H1 (cell line): ENCODE data around the gene CHST8.

Experiments
- BRCA1 ChIP-seq: IDR thresholded peaks from 2 replicates; pipeline ENCODE4 v1.6.1; 2012; ENCODE audit warnings: low read depth, low read length, improper control_type of control experiment
- EP300 ChIP-seq, 2 experiments: IDR thresholded peaks; 1 replicate in 1 of 2; 2 replicates in 1 of 2; pipeline ENCODE4 v1.6.1; 2011 to 2012; ENCODE audit warnings: low read depth in 2 of 2, low read length in 2 of 2, mild to moderate bottlenecking in 2 of 2, borderline replicate concordance in 1 of 2, inconsistent platforms in 1 of 2, moderate library complexity in 1 of 2
- MAFK ChIP-seq: IDR thresholded peaks from 2 replicates; pipeline ENCODE4 v1.6.1; 2012; ENCODE audit warnings: low read depth, mild to moderate bottlenecking, improper control_type of control experiment, low read length
- POLR2A ChIP-seq, 2 experiments: IDR thresholded peaks; 1 replicate in 1 of 2; 2 replicates in 1 of 2; pipeline ENCODE4 v1.6.1; 2011; ENCODE audit warnings: low read depth in 2 of 2, low read length in 2 of 2, mild to moderate bottlenecking in 2 of 2; ENCODE audit errors: control extremely low read depth in 1 of 2
- RNF2 ChIP-seq: fragments of 200-900, 300-1000 bp; sonication (generic); IDR thresholded peaks from 2 replicates; pipeline ENCODE4 v1.7.1; 2016; ENCODE audit warnings: borderline replicate concordance, low read depth, mild to moderate bottlenecking, antibody characterized with exemption, low read length; ENCODE audit not compliant: poor library complexity, severe bottlenecking; ENCODE audit errors: missing control alignments
- SUZ12 ChIP-seq: fragments of 200-600 bp; sonication (generic); IDR thresholded peaks from 2 replicates; pipeline ENCODE4 v1.6.1; 2012; ENCODE audit warnings: mild to moderate bottlenecking, inconsistent platforms, low read length, moderate library complexity, mixed read lengths
- TAF1 ChIP-seq: IDR thresholded peaks from 2 replicates; pipeline ENCODE4 v1.6.1; 2011; ENCODE audit warnings: mild to moderate bottlenecking, low read depth, low read length
- TEAD4 ChIP-seq: IDR thresholded peaks from 2 replicates; pipeline ENCODE4 v1.6.1; 2012; ENCODE audit warnings: low read depth, low read length, inconsistent platforms, mixed read lengths
- TF ChIP-seq, protein P1 (sequence below), 3 experiments: IDR thresholded peaks; 1 replicate in 2 of 3; 2 replicates in 1 of 3; pipeline versions ENCODE4 v1.5.1 to v1.6.1; 2011; ENCODE audit warnings: low read length in 3 of 3, mild to moderate bottlenecking in 3 of 3, inconsistent platforms in 2 of 3, low read depth in 1 of 3, moderate library complexity in 1 of 3; ENCODE audit not compliant: insufficient read depth in 1 of 3; ENCODE audit errors: control extremely low read depth in 1 of 3
- TF ChIP-seq, protein P2 (sequence below): IDR thresholded peaks from 2 replicates; pipeline ENCODE4 v1.6.1; 2012; ENCODE audit warnings: inconsistent platforms

DNA sequence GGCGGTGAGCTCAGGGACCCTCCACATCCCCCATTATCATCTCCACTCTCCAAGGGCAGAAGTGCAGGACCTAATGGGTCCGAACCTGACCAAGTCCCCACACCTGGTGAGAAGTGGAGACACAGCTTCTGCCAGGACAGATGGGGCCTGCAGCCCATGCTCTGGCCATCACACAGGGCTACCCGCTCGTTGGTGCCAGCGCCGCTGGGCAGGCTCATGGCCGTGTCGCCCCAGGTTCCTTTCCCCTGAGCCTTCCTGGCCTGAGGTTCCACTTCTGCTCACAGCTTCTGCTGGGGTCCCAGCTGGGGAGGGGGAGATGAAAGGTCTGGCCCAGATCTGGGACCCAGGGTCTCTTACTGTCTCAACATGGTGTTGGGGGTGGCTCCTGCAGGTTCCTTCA, 126.5 kb downstream of the CHST8 start:
- TF ChIP-seq, protein P1, sequence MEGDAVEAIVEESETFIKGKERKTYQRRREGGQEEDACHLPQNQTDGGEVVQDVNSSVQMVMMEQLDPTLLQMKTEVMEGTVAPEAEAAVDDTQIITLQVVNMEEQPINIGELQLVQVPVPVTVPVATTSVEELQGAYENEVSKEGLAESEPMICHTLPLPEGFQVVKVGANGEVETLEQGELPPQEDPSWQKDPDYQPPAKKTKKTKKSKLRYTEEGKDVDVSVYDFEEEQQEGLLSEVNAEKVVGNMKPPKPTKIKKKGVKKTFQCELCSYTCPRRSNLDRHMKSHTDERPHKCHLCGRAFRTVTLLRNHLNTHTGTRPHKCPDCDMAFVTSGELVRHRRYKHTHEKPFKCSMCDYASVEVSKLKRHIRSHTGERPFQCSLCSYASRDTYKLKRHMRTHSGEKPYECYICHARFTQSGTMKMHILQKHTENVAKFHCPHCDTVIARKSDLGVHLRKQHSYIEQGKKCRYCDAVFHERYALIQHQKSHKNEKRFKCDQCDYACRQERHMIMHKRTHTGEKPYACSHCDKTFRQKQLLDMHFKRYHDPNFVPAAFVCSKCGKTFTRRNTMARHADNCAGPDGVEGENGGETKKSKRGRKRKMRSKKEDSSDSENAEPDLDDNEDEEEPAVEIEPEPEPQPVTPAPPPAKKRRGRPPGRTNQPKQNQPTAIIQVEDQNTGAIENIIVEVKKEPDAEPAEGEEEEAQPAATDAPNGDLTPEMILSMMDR (IDR thresholded peaks at IDR 0.05; ENCODE audit: control extremely low read depth in 1 of 3, insufficient read depth in 1 of 3, low read depth in 1 of 3, low read length in 3 of 3): no peak
- TF ChIP-seq POLR2A (IDR thresholded peaks at IDR 0.05; ENCODE audit: control extremely low read depth in 1 of 2, low read depth in 2 of 2, low read length in 2 of 2) (no peak), BRCA1 (no peak), RNF2 (no peak), TEAD4 (no peak), EP300 (IDR thresholded peaks at IDR 0.05; ENCODE audit: borderline replicate concordance in 1 of 2, low read depth in 2 of 2, low read length in 2 of 2) (no peak), TAF1 (no peak), SUZ12 (no peak), MAFK (no peak)
- TF ChIP-seq, protein P2, sequence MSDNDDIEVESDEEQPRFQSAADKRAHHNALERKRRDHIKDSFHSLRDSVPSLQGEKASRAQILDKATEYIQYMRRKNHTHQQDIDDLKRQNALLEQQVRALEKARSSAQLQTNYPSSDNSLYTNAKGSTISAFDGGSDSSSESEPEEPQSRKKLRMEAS: no peak
